Natural killer cell treated with Interleukin-12 subunit alpha and Interleukin-12 subunit beta and Interleukin-15 and Interleukin-18, amount 100 ng/mL, for 72 hours (primary cell): ENCODE results near the gene C5orf15. TPM values are rescaled to one million over a fixed set of nuclear protein-coding genes. Genes with fewer than 3 reads are reported as not detected.
A peak's percentile ranks its signal among the peaks of the same experiment; 100 is the strongest.

Experiments used
- ATAC-seq, 2 donors: fragments of 150-1000 bp; cut with Tn5 transposase in 1 of 2; sonication (Bioruptor Pico), chemical (Tn5 transposase) in 1 of 2; 2 replicates each; pipeline ENCODE4 v1.10.0; 2021
- DNase-seq: peaks from one replicate; pipeline ENCODE4 v3.0.0; 2022; ENCODE audit warnings: low spot score
- H3K27ac Mint-ChIP-seq, 2 donors: 1 replicate in 1 of 2; 2 replicates in 1 of 2; pipeline ENCODE4 v1.8.0; 2022; ENCODE audit warnings: mixed read lengths in 2 of 2, mild to moderate bottlenecking in 1 of 2, moderate library complexity in 1 of 2
- H3K27me3 Mint-ChIP-seq, 2 donors: 1 replicate in 1 of 2; 2 replicates in 1 of 2; pipeline ENCODE4 v1.8.0; 2022; ENCODE audit warnings: mixed read lengths in 2 of 2
- H3K36me3 Mint-ChIP-seq: one replicate; pipeline ENCODE4 v1.8.0; 2022; ENCODE audit warnings: mixed read lengths
- H3K4me1 Mint-ChIP-seq, 2 donors: 1 replicate in 1 of 2; 2 replicates in 1 of 2; pipeline ENCODE4 v1.8.0; 2022; ENCODE audit warnings: low read depth in 2 of 2, mixed read lengths in 2 of 2, mild to moderate bottlenecking in 1 of 2
- H3K4me3 Mint-ChIP-seq: one replicate; pipeline ENCODE4 v1.8.0; 2022; ENCODE audit warnings: mixed read lengths
- H3K9me3 Mint-ChIP-seq: 2 replicates; pipeline ENCODE4 v1.8.0; 2022; ENCODE audit warnings: mixed read lengths
- total RNA-seq, 2 donors: library from RNA; stranded (reverse); gene quantifications; one replicate each; pipeline ENCODE4 v1.2.3, GENCODE V29; 2022

The C5orf15 gene
- 10 to 100 TPM; 16.7 to 41.6 TPM for total RNA-seq

DNA sequence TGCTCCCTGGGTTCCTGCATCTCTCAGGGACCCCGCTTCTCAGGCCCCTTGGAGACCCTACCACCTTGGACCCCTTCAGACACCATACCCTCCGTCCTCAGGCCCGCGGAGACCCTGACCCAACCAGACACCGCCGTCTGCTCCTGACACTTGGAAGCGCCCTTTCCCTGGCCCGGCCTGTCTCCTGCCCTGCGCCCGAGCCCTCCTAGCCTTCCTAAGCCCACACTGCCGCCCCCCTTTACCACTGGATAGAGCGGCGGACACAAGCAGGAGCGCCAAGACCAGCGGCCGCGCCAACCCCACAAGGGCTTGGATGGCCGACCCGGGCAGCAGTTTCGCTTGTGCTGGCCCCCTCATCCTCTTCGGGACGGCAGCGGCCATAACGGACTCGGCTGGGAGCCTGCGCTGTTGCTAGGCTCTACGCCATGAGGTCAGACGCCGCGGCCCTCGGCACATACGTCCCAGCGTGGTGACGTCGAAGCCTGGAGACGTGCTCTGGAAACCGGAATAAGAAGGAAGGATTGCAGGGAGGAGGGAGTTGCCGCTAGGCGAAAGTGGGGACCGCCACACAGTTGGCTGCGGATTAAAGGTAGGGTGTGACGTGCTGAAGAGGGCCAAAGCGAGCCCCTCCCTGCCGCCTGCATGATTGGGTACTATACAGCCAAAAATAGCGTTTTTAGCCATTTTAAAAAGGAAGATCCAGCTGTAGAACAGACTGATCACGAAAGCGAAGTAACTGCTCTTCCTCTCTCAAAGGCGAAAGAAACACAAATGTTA, at the start of gene C5orf15:
Gene C5orf15 (minus strand): TSS at position 422 of the 777 bp plus-strand sequence. CDS start 41 bp downstream, at position 381.
- peak; percentile 95 for DNase-seq
- Mint-ChIP-seq H3K4me3 (peak within 1 kb of the TSS; percentile 88), H3K27ac (peak within 1 kb of the TSS; percentile 91 to 100), H3K36me3 (peaks cover 4% of the 10 kb centered on the region), H3K4me1 (peaks cover 31 to 39% of the 10 kb centered on the region in 2 donors), H3K9me3 (no peaks in the 10 kb centered on the region), H3K27me3 (no peaks in the 10 kb centered on the region)
- peak; percentile 99 to 100 for ATAC-seq

DNA sequence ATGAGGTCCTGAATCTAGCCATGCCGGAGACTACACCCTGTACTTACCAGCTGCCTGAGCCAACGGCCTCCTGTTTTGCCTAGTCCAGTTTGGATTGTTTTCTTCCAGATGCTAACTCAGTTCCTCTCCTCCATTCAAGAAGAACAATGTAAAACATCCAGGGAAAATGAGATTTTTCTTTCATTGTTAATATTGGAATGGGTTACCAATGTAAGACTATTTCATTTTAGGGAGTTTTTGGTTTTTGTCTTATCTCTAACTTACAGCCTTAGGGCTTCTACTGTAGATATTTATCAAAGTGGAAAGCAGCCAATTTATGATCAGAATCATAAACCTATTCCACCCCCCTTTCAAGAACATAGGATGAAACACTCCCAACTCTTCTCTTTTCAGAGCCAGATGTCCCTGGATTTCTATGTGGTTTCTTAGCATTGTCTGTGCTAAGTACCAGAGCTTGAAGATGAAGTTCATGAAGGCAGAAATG, 39.9 kb upstream of the C5orf15 start:
- H3K27me3 Mint-ChIP-seq = peaks cover 14 to 15% of the 10 kb centered on the region in 2 donors
- no peak overlapping the region for H3K4me3 Mint-ChIP-seq
- no peaks in the 10 kb centered on the region for H3K9me3 Mint-ChIP-seq
- no peak for ATAC-seq
- DNase-seq = no peak
- H3K27ac Mint-ChIP-seq = no peak overlapping the region
- H3K4me1 Mint-ChIP-seq = peaks cover 11 to 16% of the 10 kb centered on the region in 2 donors
- no peaks in the 10 kb centered on the region for H3K36me3 Mint-ChIP-seq

DNA sequence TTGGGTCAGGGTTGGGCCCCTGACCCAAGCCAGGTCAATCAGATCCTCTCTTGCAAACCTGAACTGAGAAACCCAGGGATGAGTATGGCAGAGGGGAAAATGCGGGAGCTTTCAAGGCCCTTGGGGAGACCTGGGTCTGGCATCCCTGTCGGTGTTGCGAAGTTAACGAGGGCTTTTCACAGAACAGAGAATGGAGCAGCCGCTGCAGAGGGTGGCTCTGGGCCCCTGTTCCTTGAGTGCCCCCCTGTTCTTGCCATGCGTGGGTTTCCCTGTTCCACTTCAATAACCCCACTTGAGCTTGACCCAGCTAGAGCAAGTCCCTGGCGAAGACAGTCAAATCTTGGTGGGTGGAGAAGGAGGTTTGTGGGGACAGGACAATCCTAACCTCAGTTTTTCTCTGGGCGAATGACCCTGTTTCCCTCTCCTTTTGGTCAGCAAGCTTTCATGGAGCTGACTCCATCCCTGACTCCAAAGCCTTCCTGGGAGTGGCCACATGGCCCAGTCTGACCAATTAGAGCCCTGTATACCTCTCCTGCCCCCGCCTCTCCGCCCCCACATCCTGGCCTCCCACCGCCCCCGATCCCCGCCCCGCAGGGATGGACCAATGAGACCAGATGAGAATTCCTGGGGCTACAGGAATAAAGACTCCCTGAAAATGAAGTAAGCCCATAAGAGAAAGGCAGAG, 39.3 kb upstream of the C5orf15 start:
- no peak for ATAC-seq
- Mint-ChIP-seq H3K9me3 (no peaks in the 10 kb centered on the region), H3K27me3 (peaks cover 9% of the 10 kb centered on the region in 2 donors), H3K36me3 (no peaks in the 10 kb centered on the region), H3K27ac (no peak overlapping the region), H3K4me3 (no peak overlapping the region), H3K4me1 (peaks cover 11 to 18% of the 10 kb centered on the region in 2 donors)
- no peak for DNase-seq

DNA sequence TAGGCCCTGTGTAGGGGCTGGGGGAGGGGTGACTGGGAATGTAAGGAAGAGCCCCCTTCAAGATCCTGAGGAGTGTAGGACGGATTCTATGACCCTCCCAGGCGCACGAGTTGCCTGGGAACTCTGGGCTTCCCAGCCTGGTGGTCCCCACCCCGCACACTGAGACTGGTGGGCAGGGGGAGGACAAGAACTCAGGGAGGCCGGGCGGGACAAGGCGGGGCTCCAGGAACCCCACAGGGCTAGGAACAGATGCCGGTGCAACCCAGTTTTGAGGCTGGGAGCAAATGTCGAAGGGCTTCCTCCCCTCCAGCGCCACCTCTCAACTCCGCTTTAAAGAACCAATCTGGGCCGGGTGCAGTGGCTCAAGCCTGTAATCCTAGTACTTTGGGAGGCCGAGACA, 37.7 kb upstream of the C5orf15 start:
- Mint-ChIP-seq H3K27me3 (no peaks in the 10 kb centered on the region), H3K4me1 (peaks cover 23 to 26% of the 10 kb centered on the region in 2 donors), H3K36me3 (no peaks in the 10 kb centered on the region), H3K9me3 (no peaks in the 10 kb centered on the region), H3K4me3 (peak overlapping the region; percentile 91), H3K27ac (peak overlapping the region; percentile 86 to 90)
- DNase-seq (no peak), ATAC-seq (no peak)

DNA sequence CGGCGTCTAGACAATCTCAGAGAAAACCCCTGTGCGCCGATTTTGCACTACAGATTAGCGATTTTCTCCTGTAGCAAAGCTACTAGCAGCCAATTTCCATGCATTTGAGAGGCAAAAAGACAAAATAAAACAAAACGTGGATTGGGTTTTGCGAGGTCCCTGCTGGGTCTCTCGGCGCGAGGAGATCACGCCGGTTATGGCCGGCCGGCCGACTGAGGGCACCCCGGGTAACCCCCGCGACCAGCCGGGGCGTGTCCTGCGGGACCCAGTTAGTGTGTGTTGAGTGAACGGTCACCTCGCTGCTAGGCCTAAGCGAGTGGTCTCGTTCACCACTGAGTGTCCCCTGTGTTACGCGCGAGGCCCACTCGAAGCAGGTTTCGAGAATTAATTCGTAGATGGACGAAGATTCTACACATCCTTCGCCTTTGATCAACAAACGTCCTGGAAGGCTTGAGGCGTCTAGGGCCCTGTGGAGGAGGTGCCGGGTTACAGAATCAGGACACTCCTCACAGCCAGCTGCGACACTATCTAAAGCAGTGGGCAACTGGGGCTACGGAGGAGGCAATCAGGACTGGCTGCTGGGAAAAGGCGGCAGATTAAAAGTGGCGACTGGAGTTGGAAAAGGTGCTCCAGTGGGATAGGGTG, 37.1 kb upstream of the C5orf15 start:
- DNase-seq = peak; percentile 68
- no peak for ATAC-seq
- Mint-ChIP-seq H3K27ac (peak overlapping the region; percentile 86 to 90), H3K4me1 (peaks cover 26 to 29% of the 10 kb centered on the region in 2 donors), H3K27me3 (no peaks in the 10 kb centered on the region), H3K4me3 (peak overlapping the region; percentile 91), H3K36me3 (no peaks in the 10 kb centered on the region), H3K9me3 (no peaks in the 10 kb centered on the region)

DNA sequence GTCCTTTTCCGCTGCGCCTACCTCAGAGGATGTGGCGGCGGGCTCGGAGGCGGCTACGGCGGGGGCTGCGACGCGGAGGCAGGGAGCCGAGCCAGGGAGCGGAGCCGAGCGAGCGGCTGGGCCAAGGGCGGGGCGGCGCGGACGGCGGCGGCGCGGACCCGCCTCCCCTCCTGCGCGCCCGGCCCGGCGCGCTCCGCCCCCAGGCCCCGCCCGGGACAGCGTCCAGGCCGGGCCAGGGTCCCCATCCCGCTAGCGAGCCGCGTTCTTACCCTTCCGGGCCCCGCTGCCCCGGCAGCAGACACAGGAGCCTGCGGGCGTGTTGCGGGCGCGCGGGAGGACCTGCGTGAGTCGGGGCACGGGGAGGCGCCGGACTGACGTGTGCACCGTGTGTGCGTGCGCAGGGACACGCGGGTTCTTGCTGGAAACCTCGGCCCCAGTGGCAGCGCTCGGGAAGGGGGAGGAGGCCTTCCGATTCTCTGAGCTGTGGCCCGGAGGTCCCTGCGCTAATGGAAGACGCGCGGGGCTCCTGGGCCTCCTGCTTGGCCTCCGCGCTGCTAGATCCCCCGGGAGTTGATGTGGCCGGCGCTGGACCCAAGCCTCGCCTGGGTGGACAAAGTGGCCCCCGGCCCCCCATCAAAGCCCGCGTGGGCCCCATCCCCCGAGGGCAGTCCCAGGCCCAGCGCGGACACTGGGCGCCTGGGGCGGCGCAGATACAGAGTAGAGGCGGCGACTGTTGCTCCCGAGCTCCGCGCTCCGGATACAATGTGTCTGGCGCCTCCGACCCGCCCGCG, 36.4 kb upstream of the C5orf15 start, which contains the start of gene VDAC1:
Gene VDAC1 (minus strand): TSS at position 350 of the 791 bp plus-strand sequence. CDS start 11,963 bp downstream, outside the sequence.
- H3K27me3 Mint-ChIP-seq = no peaks in the 10 kb centered on the region
- H3K36me3 Mint-ChIP-seq = no peaks in the 10 kb centered on the region
- H3K4me1 Mint-ChIP-seq = peaks cover 26 to 36% of the 10 kb centered on the region in 2 donors
- H3K27ac Mint-ChIP-seq = peak within 1 kb of the TSS; percentile 90 to 91
- DNase-seq = peak; percentile 93
- no peaks in the 10 kb centered on the region for H3K9me3 Mint-ChIP-seq
- H3K4me3 Mint-ChIP-seq = peak within 1 kb of the TSS; percentile 93
- ATAC-seq = peak; percentile 89 to 93

DNA sequence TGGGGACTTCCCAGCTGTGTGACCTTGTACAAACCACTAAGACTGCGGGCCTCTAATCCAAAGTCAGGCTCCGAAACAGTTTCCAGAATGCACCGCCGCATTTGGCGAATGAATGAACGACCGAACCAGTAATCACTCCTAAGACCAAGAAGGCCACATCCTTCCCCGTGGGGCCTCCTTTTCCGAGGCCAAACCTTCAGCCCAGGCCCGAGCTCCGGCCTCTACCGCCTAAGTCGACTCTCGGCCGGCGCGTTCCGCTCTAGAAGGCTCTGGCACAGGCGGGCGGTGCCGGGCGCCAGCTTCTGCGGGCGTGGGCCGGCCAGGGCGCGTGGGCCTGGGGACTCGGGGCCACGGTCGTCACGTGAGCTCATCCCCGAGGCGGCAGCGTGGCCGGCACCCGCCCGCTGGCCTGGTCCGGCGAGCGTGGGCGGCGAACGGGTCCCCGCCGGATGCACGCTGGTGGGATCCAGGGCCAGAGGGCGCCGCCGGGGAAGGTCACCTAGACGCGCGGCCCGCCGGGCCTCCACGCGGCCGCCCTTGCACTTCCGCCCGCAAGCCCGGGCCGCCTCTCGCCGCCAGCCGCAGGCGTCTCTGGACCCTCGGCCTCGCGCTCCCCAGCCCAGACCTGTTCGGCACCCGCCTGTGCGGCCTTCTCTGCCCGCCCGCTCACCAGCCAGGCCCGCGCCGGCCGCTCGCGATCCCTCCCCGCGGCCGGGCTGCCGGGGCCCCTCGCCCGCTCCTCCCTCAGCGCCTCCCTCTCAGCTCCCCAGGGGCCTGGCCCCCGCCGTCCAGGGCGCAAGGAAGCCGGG, 35.6 kb upstream of the C5orf15 start:
- no peaks in the 10 kb centered on the region for H3K27me3 Mint-ChIP-seq
- no peaks in the 10 kb centered on the region for H3K9me3 Mint-ChIP-seq
- H3K4me1 Mint-ChIP-seq = peaks cover 31 to 44% of the 10 kb centered on the region in 2 donors
- no peaks in the 10 kb centered on the region for H3K36me3 Mint-ChIP-seq
- H3K4me3 Mint-ChIP-seq = peak overlapping the region; percentile 93
- peak; percentile 79 for DNase-seq
- ATAC-seq = peak; percentile 56 to 63
- H3K27ac Mint-ChIP-seq = peak overlapping the region; percentile 90 to 91

DNA sequence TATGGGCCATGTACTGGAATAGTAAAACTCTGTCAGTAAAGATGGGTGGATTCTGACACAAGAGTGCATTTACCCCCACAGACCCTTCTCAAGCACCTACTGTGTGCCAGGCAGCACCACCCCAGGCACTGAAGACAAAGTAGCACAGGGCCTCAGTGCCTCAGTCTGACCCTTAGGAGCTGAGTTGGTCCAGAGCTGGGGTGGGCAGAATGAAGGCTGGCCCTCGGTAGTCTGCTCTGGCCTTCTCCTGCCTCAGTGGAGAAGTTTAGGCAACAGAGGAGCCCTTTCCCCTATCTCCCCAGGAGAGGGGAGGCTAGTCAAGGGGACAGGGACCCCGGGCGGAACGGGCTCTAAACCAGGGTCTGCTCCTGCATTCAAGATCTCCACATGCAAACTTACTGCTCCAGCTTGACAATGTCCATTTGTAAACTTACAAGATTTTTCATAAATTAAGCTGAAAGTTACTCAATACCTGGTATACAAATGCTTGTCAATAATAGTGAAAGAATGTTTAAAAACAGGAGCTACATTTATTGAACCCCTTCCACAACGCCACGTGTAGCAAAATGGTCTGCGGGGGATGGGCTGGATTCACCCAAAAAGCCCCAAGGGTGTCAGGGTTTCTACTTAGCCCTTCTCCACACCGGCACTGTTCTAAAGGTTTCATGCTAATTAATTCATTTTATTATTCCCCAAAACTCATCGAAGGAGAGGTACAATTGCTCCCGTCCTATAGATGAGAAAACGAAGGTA, 34.8 kb upstream of the C5orf15 start:
- peak overlapping the region; percentile 93 for H3K4me3 Mint-ChIP-seq
- H3K27ac Mint-ChIP-seq = peak overlapping the region; percentile 90 to 91
- DNase-seq = no peak
- H3K9me3 Mint-ChIP-seq = no peaks in the 10 kb centered on the region
- H3K27me3 Mint-ChIP-seq = no peaks in the 10 kb centered on the region
- H3K36me3 Mint-ChIP-seq = no peaks in the 10 kb centered on the region
- no peak for ATAC-seq
- H3K4me1 Mint-ChIP-seq = peaks cover 31 to 47% of the 10 kb centered on the region in 2 donors

DNA sequence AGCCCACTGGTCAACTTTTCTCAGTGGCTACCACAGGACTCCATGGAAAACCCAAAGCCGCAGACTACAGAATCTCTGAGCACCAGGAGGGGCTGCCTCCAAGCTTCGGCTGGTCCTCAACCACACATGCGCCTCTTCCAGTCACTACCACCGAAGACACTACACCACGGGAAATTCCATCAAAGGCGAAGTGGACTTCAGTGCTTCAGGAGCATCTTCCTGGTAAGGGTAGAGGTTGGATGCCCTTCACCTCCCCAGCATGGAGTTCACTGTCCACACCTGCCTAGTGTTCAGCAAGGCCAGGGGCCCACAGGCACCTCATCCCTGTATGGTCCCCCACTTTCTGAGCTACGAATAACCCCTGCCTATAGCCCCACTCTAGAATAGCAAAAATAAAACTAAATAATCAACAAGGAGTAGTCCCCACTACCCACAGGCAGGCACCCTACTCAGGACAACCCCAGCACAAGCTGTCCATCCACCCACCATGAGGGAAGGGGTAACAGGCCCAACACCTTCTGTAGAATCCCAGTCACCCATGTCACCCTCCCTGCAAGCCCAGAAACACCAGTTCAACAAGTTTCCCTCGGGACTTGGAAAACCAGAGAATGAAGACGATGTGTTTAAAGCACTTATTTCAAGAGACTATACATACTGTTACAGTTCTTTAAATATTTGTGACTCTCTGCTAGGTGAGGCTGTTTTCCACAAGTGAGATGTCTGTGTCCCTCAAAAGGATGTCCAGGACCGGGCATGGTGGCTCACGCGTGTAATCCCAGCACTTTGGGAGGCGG, 33.7 kb upstream of the C5orf15 start:
- ATAC-seq = no peak
- H3K27ac Mint-ChIP-seq = peak overlapping the region; percentile 90 to 91
- no peak for DNase-seq
- H3K9me3 Mint-ChIP-seq = no peaks in the 10 kb centered on the region
- no peaks in the 10 kb centered on the region for H3K36me3 Mint-ChIP-seq
- H3K4me3 Mint-ChIP-seq = peak overlapping the region; percentile 93
- no peaks in the 10 kb centered on the region for H3K27me3 Mint-ChIP-seq
- H3K4me1 Mint-ChIP-seq = peaks cover 31 to 47% of the 10 kb centered on the region in 2 donors

DNA sequence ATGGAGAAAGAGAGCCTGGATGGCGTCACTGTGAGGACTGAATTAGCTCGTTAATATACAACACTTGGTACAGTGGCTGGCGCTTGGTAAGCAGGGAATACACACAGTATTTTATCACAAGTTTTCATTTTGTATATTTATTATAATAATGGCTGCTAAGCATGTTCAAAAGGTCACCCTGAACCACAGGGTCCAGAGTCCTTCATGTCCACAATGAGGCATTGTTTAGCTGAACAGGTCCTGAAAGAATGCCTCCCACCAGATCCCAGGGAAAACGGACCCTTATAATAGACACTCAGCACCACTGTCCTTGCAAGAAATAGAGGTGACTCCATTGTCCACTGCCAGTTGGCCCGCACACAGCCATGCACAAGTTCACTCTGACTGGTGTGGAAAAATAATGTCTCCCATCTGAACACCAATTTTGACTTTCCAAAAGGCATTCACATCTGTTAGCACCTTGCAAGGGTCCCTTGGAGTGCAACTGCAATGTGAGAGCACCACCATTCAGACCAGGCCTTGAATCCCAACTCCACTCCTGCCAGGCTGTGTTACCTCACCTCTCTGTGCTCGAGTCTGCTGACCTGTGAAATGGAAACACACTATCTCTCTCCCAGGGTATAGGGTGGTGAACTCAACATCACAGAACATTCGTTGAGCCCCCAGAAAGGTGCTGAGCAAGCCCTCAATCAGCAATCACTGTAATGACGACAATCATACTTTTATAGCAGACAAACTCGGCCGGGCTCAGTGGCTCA, 32.5 kb upstream of the C5orf15 start:
- Mint-ChIP-seq H3K27ac (no peak overlapping the region), H3K36me3 (no peaks in the 10 kb centered on the region), H3K4me1 (peaks cover 29 to 54% of the 10 kb centered on the region in 2 donors), H3K27me3 (no peaks in the 10 kb centered on the region), H3K4me3 (peak overlapping the region; percentile 0), H3K9me3 (no peaks in the 10 kb centered on the region)
- DNase-seq (no peak), ATAC-seq (no peak)

DNA sequence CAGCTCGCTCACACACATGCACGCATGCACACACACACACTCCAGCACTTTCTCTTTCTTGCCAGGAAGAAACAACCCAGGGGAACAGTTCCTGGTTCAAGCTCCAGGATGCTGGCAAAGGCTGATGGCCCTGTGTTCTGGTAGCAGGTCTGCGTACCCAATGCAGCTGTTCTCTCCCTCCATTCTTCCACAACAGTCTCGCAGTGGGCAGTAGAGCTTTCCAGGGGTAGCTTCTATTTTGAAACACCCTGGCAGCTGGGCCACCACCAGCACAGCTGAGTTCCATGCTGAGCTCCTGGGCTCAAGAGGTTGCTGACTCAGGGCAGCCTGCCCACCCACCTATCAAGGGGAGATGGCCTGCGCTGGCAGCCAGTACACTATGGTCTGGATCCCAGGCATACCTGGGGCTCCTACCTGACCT, 31.7 kb upstream of the C5orf15 start:
- Mint-ChIP-seq H3K27ac (no peak overlapping the region), H3K4me1 (peaks cover 26 to 51% of the 10 kb centered on the region in 2 donors), H3K36me3 (no peaks in the 10 kb centered on the region), H3K27me3 (no peaks in the 10 kb centered on the region), H3K4me3 (no peak overlapping the region), H3K9me3 (no peaks in the 10 kb centered on the region)
- no peak for DNase-seq
- no peak for ATAC-seq
